Measurements from ENCODE around the gene COL28A1.

COL28A1 gene

DNA sequence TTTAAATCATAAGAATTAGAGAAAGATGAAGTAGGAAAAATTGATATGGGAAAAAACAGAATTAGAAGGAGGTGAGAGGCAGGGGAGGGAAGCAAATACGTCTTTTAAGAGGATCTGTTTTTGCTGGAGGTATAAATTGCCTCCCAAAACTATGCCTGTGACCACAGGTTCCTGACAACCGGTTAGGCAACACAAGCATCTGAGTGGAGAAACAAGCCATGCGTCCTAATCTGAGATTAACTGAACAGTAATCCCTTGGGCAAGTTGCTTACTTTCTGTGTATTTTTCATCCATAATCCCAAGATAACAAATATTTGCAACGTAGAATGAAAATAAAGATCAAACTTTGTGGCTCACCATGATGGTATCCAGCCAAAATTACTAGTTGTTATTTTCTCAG lies 204.2 kb downstream of the COL28A1 start:
- DNase-seq (ENCODE audit: low spot score), result no peak

GRCh38 chr7:7330997-7331396 lies 204.7 kb downstream of the COL28A1 start:
- no peak for DNase-seq (ENCODE audit: low spot score)

- no peak for DNase-seq (ENCODE audit: low spot score)
Observed at GRCh38 chr7:7329326-7329725, 206.3 kb downstream of the COL28A1 start.

- DNase-seq (ENCODE audit: low spot score), result no peak
Observed at GRCh38 chr7:7327423-7327822, 208.2 kb downstream of the COL28A1 start.

DNA sequence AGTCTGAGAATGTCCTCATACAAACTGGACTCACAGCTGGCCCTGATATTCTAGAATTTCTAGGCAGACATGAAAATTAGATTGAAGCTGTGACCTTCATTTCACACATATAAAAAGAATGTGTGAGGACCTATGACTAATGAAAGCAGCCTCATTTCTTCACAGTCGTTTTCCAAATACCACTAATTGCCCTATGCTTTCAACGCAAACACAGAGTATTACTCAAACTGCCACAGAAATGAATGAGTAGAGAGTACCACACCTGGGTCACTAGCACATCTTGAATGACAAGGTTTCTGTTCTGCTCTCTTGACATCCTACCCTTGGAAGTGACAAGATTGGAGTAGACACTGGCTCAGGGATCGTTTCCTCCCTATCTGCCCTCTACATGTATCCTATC lies 211.0 kb downstream of the COL28A1 start:
- DNase-seq (ENCODE audit: low spot score), result no peak

DNA sequence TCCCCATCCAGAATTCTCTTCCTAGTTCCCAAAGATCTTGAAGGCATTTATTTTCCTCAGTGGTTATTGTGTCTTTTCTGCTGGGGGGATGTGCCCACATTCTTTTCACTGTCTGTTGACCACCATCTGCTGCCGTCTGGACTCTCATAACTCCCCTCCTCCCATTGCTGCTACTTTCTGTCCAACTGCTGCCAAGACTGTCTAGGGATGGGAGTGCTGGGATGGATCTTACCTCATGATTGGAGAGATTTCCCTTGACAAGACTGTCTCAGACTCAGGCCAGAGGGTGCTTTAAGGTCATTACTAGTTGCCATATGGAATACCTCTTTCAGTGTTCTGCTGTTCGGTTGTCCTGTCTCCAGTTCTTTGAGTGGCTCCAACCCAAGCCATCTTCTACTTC lies 211.8 kb downstream of the COL28A1 start:
- no peak for DNase-seq (ENCODE audit: low spot score)

- DNase-seq (ENCODE audit: low spot score), result no peak
Observed at GRCh38 chr7:7323352-7323751, 212.3 kb downstream of the COL28A1 start.

- DNase-seq (ENCODE audit: low spot score), result no peak
Observed at GRCh38 chr7:7321681-7322080, 214.0 kb downstream of the COL28A1 start.

DNA sequence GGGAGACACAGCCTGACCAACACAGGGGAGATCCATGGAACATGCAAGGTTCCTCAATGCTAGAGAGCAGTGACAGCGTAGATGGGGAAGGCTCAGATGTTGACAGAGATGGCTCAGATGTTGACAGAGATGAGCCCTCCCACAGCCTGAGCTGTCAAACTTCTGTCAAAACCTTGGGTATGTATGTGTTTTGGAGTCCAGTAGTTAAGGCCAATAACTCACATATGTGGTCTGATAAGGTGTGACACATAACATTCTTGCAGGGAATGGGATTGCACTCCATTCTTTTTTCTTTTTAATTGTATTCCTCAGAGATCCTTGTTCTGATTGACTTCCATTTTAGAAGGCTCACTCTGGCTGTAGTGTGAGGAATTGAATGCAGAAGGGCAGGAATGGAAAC lies 217.1 kb downstream of the COL28A1 start:
- no peak for DNase-seq (ENCODE audit: low spot score)

DNA sequence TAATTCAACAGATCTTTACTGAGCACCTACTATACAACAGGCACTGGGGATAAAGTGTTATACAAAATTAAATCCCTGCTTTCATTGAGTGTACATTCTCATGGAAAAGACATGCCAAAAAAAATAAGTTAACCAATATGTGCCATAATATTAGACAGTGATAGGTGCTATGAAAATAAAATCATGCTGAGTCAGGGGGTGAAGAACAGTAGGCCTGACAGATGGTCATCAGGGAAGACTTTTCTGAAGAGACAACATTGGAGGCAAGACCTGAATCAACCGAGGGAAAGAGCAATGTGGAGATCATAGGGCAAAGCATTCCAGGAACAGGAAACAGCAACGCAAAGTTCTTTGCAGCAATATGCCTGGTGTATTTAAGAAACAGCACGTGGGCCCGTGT lies 217.8 kb downstream of the COL28A1 start:
- no peak for DNase-seq (ENCODE audit: low spot score)

- no peak for DNase-seq (ENCODE audit: low spot score)
Observed at GRCh38 chr7:7315851-7316250, 219.8 kb downstream of the COL28A1 start.

- DNase-seq (ENCODE audit: low spot score), result no peak
Observed at GRCh38 chr7:7312323-7312722, 223.3 kb downstream of the COL28A1 start.

DNA sequence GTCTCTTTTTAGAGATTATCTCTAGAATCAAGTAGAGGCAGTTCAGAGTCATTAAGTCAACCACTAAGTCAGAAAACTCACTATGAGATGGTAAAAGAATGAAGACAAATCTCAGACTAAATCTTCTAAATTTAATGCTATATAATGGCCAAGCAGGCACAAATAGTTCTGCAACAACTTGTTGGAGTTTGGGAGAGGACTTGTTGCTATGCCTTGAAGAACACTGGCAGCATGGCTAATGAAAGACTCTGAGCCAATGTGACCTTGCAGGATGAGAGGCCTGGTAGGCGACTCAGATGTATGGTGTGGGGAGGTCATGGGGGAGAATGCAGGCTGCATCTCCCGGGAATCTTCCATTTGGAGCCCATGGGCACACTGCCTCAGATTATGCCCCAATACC lies 224.7 kb downstream of the COL28A1 start:
- no peak for DNase-seq (ENCODE audit: low spot score)

DNA sequence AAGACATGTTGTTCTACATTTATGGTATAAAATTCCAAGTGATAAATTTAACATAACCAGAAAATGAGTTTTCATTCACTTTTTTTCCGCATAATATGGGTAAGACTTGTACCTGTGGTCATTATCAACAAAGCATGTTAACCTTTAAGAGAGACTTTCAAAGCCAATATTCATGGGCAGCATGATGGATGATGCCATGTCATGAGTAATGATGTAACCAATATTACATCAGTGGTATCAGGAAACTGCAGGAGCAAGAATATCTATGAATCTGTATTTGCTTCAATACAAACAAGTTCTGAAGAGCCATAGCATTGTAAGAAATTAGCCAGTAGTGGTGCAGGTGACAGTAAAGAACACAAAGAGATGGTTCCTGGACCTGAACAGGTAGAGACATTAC lies 226.5 kb downstream of the COL28A1 start:
- no peak for DNase-seq (ENCODE audit: low spot score)
